Measurements from ENCODE around the gene SYNCRIP. TPM values are rescaled to one million over a fixed set of nuclear protein-coding genes. Genes with fewer than 3 reads are reported as not detected.

Gene SYNCRIP
- total RNA-seq, 1 donor from 2014 or later, result 88.3 TPM

DNA sequence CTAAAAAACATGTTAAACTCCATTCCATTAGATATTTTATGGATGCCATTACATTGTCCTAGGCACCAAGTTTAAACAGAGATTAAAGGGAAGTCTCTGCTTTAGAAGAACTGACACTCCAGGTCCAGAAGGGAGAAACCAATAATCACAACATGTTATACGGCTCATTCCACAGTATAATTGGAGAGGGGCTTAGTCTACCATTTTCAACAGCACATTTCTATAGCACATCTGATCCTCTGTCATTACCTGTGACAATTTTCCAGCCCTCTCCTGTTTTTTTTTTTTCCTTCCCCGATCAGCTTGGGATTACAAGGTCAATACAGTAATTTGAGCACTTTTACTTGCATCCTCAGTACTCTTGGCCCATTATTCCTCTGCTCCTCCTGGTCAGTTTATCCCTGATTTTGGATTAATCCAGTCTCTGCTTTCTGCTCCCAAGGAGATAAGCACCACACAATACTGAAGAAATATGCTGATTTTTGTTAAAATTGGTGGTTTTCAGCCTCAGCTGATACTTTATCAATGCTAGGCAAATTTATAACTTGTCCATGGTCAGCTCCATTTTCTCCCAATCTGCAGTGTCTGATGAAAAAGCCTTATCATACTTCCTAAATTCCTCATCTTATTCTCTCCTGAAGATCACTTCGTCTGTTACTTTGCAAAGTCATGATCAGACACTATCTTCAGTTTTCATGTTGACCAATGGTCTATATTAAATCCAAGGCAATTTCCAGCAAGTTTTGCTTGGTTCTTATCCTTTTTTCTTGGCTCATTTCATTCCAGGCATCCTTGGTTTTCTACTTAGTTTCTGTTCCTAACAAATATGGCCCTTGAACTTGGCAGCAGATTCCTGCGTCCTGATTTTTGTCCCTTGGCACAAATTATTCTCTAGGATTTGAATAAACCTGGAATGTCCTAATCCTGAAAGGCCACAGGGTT is 30.8 kb upstream of the SYNCRIP start:
- Histone ChIP-seq H3K27ac (no peak overlapping the region), H3K27me3 (no peaks in the 10 kb centered on the region), H3K9me3 (no peaks in the 10 kb centered on the region), H3K4me3 (no peak overlapping the region), H3K36me3 (peaks cover 15% of the 10 kb centered on the region), H3K4me1 (peaks cover 32% of the 10 kb centered on the region)
- intact Hi-C loops (cut with DNase I), result no loop called here
- DNase-seq (no peak), ATAC-seq (no peak)
- no peak for TF ChIP-seq CTCF (IDR thresholded peaks at IDR 0.05)

- DNase-seq (no peak), ATAC-seq (no peak)
- Histone ChIP-seq H3K4me1 (peaks cover 32% of the 10 kb centered on the region), H3K9me3 (no peaks in the 10 kb centered on the region), H3K4me3 (no peak overlapping the region), H3K27ac (no peak overlapping the region), H3K36me3 (peaks cover 15% of the 10 kb centered on the region), H3K27me3 (no peaks in the 10 kb centered on the region)
- no peak for TF ChIP-seq CTCF (IDR thresholded peaks at IDR 0.05)
- intact Hi-C loops (cut with DNase I), result no loop called here
These were observed 29.9 kb upstream of the SYNCRIP start for GRCh38 chr6:85672623-85673022.

DNA sequence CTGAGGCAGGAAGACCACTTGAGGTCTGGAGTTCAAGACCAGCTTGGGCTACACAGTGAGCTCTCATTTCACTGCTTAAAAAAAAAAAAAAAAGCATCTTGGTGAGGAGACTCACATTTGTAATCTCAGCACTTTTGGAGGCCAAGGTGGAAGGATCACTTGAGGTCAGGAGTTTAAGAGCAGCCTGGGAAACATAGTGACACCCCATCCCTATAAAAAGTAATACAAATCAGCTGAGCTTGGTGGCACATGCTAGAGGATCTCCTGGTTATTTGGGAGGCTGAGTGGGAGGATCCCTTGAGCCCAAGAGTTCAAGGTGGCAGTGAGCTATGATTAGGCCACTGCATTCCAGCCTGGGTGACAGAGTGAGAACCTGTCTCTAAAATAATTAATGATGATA is 29.4 kb upstream of the SYNCRIP start:
- no peak overlapping the region for H3K27ac ChIP-seq
- ATAC-seq, result no peak

GRCh38 chr6:85670573-85670972 is 27.9 kb upstream of the SYNCRIP start:
- H3K27ac ChIP-seq, result no peak overlapping the region
- no peak for TF ChIP-seq CTCF (IDR thresholded peaks at IDR 0.05)
- ATAC-seq (no peak), DNase-seq (no peak)
- intact Hi-C loops (cut with DNase I), result no loop called here
- H3K4me1 ChIP-seq, result peaks cover 24% of the 10 kb centered on the region
- peaks cover 18% of the 10 kb centered on the region for H3K36me3 ChIP-seq
- H3K27me3 ChIP-seq, result no peaks in the 10 kb centered on the region
- H3K4me3 ChIP-seq, result no peak overlapping the region
- H3K9me3 ChIP-seq, result no peaks in the 10 kb centered on the region

More for the DNA sequence above, 29.4 kb upstream of the SYNCRIP start:
- H3K4me1 ChIP-seq, result peaks cover 32% of the 10 kb centered on the region
- intact Hi-C loops (cut with DNase I), result no loop called here
- DNase-seq, result no peak
- no peaks in the 10 kb centered on the region for H3K9me3 ChIP-seq
- peaks cover 15% of the 10 kb centered on the region for H3K36me3 ChIP-seq
- H3K4me3 ChIP-seq, result no peak overlapping the region
- H3K27me3 ChIP-seq, result no peaks in the 10 kb centered on the region
- no peak for TF ChIP-seq CTCF (IDR thresholded peaks at IDR 0.05)

- DNase-seq (no peak), ATAC-seq (peak; percentile 29)
- peaks cover 16% of the 10 kb centered on the region for H3K4me1 ChIP-seq
- peak overlapping the region; percentile 3 for H3K27ac ChIP-seq
- no peaks in the 10 kb centered on the region for H3K27me3 ChIP-seq
- TF ChIP-seq CTCF (IDR thresholded peaks at IDR 0.05), result no peak
- H3K9me3 ChIP-seq, result no peaks in the 10 kb centered on the region
- intact Hi-C loops (cut with DNase I), result no loop called here
- peaks cover 19% of the 10 kb centered on the region for H3K36me3 ChIP-seq
- H3K4me3 ChIP-seq, result no peak overlapping the region
These were observed 27.1 kb upstream of the SYNCRIP start for GRCh38 chr6:85669735-85670194.
